ENCODE measurements around the gene ERGIC1. TPM values are rescaled to one million over a fixed set of nuclear protein-coding genes. Genes with fewer than 3 reads are reported as not detected.

Gene ERGIC1
- total and polyA plus RNA-seq, 2 of the 13 experiments (the other 11 are each of a cell fraction or from before 2014, with no cell fraction given) = 78.5 to 184 TPM

- no peak for TF ChIP-seq ZNF362 (CRISPR knock-in tag; IDR thresholded peaks at IDR 0.05; ENCODE audit: borderline replicate concordance)
- no peak for TF ChIP-seq PAWR (CRISPR knock-in tag; IDR thresholded peaks at IDR 0.05; ENCODE audit: borderline replicate concordance)
- no peak for TF ChIP-seq ATF6 (CRISPR knock-in tag; conservative IDR thresholded peaks at IDR 0.05)
- TF ChIP-seq ZKSCAN8 (CRISPR knock-in tag; IDR thresholded peaks at IDR 0.05; ENCODE audit: borderline replicate concordance) = peak; percentile 52; the same call in 1 of the 2 replicates
- no peak for TF ChIP-seq ZNF382 (CRISPR knock-in tag; IDR thresholded peaks at IDR 0.05; ENCODE audit: borderline replicate concordance)
- peak; percentile 83 for TF ChIP-seq ZNF609 (CRISPR knock-in tag; IDR thresholded peaks at IDR 0.05; ENCODE audit: borderline replicate concordance)
- TF ChIP-seq ZNF83 (CRISPR knock-in tag; IDR thresholded peaks at IDR 0.05; ENCODE audit: borderline replicate concordance) = no peak
- no peak for TF ChIP-seq MBD4 (IDR thresholded peaks at IDR 0.05; ENCODE audit: borderline replicate concordance, low read length)
- no peak for TF ChIP-seq ZBTB25 (CRISPR knock-in tag; IDR thresholded peaks at IDR 0.05)
- no peak for TF ChIP-seq AGO2 (optimal IDR thresholded peaks at IDR 0.05; ENCODE audit: low read depth, low read length)
- peak; percentile 69; the same call in 1 of the 2 replicates for TF ChIP-seq AHDC1 (CRISPR knock-in tag; IDR thresholded peaks at IDR 0.05; ENCODE audit: borderline replicate concordance)
- TF ChIP-seq HMG20B (CRISPR knock-in tag; conservative IDR thresholded peaks at IDR 0.05) = peak; percentile 73
- TF ChIP-seq NFKBIZ (CRISPR knock-in tag; IDR thresholded peaks at IDR 0.05) = no peak
Observed at GRCh38 chr5:172858511-172858989, 24.5 kb downstream of the ERGIC1 start (continued).
